G401 (cell line): ENCODE data around the gene GLRX5. TPM values are rescaled to one million over a fixed set of nuclear protein-coding genes. Genes with fewer than 3 reads are reported as not detected.
A peak's percentile ranks its signal among the peaks of the same experiment; 100 is the strongest.

Experiments used
- DNase-seq: peaks from one replicate; pipeline ENCODE4 v3.0.0-alpha.2; 2015; ENCODE audit warnings: low spot score
- in situ Hi-C: cut with HindIII; loops from 2 replicates; pipeline ENCODE4 v1.10.0; 2016; ENCODE audit warnings: low sequenced_read_pairs, mixed read lengths
- total RNA-seq: library from RNA; depleted of rRNA; stranded (reverse); fragments of >200 nt; shearing (Covaris generic); gene quantifications from 2 replicates; pipeline ENCODE4 v1.2.3, GENCODE V29; 2014; rRNA removed

The GLRX5 gene
- total RNA-seq: 104 and 105 TPM in 2 replicates

DNA sequence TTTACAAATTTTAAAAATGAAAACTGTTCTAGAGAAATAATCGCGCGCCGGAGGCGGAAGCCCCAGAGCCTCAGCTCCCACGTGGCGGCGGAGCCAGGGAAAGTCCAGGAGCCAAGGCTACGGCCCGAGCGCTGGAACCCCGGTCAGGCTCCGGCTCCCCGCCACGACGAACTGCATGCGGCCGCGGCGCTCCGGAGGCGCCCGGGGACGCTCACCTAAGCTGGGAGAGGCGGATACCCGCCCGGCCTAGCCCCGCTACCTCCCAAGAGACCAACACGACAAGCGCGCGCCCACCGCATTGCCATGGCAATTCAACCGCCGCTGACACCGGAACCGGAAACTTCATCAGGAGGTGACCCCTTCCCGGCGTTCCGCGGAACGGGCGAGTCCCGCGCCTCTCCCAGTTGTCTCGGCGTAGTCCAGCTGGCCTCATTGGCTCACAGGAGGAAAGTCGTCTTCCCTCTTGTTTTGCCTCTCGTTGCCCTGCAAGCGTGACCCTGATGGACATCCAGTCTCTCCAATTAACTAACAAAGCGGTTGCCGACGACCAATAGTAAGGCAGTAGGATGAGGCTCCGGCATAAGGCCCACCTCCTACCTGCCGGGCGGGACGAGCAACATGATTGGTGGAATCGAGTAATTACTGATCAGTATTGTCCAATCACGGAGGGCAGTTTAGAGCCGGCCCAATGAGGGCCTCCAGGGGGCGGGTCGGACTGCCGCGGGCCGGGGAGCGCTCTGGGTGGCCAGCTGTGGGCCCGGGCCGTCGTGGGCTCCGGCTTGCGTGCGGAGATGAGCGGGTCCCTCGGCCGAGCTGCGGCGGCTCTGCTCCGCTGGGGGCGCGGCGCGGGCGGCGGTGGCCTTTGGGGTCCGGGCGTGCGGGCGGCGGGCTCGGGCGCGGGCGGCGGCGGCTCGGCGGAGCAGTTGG, at the start of gene GLRX5:
Gene GLRX5, plus strand, starts transcription at position 752 of the 927 bp plus-strand sequence. Its CDS starts 40 bp downstream, at position 792.
- DNase-seq: peak; percentile 100
- in situ Hi-C loops: no loop called here

DNA sequence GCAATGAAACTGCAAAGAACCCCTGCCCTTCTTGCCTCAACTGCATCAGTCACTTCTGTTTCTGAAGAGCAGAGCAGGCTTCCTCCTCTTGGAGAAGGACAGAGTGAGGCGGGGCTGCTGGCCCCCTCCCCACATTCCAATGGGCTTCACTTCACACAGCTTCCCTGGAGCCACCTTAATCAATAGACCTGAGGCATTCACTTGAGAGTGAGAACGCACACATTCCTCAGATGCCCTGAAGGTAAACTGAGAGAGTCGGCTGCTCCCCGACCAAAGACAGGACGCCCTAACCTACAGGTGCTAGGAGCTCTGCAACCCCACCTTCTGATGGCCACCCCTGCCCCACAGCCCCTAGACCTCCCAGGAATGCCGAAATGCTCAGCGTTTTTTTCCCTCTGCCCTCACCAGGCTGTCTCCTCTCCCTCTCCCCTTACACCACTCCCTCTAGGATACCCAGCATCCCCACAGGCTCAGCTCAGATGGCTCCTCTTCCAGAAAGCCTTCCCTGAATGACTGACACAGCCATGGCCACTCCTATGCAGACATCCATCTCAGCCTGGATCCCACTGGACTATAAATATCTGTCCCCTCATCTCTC, 49.5 kb upstream of the GLRX5 start:
- no peak for DNase-seq
- in situ Hi-C loops: no loop called here

DNA sequence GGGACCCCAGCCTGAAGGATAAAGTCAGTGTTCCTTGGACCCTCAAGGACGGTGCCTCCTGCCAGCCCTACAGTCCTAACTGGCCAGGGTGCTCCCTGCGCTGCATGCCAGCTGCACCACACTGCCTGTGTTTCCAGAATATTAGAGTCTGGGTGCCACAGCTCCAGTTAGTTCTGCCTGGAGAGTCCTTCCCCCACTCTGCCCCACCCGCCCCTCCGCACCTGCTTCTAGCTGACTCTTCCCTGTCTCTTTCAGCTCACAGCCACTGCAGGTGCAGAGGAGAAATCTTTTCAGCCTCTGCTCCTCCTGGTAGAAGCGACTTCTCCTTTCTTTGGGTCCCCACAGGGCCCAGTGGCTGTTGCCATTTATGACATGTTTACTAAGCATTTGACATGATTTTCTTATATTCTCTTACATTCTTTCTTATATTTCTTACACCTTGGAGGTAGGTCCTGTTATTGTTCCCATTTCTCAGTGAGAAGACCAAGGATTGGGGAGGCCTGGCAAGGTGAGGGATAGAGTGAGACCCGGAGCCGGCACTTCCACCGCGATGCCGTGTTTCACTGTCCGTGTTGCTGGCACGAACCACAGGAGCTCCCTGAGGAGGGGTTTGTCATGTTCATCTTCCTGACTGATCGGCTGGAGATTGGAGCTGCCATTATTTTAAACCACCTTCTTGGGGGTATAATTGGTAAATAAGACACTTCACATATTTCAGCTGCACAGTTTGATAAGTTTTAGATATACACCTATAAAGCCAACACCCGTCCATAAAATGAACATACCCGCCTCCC, 47.8 kb upstream of the GLRX5 start:
- no peak for DNase-seq
- in situ Hi-C loops: no loop called here

DNA sequence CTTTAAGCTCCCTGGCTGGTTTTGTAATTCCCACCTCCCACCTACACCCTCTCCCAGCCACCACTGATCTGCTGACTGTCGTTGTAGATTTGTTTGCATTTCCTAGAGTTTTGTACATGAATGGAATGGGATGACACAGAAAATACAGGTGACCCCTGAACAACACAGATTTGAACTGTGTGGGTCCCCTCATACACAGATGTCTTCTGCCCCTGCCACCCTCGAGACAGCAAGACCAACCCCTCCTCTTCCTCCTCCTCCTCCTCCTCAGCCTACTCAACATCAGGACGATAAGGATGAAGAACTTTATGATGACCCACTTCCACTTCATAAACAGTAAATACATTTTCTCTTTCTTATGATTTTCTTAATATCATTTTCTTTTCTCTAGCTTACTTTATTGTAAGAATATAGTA, 47.2 kb upstream of the GLRX5 start:
- no peak for DNase-seq
- in situ Hi-C loops: no loop called here

DNA sequence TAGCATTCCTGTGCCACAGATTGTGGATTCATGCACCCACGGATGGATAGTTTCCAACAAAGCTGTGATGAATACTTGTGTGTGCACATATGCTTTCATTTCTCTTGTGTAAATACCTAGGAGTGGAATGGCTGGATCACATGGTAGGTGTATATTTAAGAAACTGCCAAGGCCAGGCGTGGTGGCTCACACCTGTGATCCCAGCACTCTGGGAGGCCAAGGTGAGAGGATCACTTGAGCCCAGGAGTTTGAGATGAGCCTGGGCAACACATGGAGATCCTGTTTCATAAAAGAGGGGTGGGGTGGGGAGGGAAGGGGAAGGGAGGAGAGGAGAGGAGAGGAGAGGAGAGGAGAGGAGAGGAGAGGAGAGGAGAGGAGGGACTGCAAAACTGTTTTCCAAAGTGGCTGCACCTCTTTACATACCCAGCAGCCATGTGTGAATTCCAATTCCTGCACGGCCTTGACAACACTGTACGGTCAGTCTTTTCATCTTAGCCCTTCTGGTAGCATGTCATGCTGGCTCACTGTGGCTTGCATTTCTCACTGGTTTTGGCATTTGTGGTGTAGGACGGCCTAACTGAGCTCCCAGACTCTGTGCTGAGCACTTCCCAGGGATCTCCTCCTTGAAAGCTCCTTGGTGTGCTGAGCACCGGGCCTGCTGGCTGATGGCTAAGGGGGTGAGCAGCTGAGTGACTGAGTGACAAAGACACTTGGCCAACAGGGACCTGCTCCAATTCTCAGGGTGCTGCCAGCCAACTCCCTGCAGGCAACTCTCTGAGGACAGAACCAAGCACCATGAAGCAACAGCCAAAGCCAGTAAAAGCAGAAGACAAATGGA, 46.3 kb upstream of the GLRX5 start:
- in situ Hi-C loops: no loop called here
- no peak for DNase-seq

DNA sequence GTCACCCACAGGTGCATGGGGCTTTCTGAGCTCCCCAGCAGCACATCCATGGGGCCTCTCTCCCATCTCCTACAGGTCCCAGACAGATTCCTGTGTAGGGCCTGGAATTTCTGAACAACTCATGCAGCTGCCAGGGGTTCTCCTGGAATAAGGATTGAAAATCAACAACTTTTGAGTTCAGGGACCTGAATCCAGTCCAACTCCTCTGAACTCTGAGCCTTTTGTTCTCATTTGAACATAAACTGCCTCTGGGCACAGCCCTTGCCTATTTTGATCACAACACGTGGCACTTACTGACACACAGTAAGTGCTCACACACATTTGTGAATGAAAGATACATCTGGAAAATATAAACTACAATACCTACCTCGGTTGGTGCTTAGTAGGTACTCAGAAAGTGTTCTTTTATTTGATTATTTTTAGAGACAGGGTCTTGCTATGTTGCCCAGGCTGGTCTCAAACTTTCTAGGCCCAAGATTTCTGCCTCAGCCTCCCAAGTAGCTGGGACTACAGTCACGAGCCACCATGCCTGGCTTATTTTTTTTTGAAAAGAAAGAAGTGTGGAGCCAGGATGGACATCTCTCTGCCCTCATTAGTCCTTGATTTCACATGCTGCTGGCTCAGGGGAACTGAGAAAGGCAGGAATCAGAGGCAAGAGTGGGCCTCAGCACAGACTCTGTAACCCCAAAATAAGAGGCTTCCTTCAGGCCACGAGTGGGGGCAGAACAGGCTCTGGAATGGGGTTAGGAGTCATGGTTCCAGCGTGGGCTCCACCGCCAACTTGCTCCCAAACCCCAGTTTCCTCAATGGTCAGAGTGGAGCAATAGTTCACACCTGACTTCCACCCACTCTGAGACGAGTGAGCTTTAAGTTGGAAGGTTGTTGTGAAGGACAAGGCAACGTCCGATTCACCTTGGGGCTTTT, 45.4 kb upstream of the GLRX5 start:
- DNase-seq: no peak
- in situ Hi-C loops: no loop called here

DNA sequence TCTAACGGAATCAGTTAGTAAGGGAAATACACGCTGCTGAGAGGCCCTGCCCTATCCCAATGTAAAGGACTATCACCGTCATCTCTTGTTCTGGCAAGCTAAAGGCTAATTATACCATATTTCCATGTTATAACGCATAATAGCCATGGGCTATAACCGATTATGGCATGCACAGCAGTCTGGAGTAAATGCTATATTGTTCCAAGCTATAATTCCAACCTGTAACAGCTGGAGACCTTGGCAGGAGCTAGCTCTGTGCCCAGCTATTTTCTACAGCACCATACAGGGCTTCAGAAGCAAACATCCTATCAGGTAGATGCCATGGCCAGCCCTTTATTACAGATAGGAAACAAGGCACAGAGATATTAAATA, 44.7 kb upstream of the GLRX5 start:
- in situ Hi-C loops: no loop called here
- no peak for DNase-seq

DNA sequence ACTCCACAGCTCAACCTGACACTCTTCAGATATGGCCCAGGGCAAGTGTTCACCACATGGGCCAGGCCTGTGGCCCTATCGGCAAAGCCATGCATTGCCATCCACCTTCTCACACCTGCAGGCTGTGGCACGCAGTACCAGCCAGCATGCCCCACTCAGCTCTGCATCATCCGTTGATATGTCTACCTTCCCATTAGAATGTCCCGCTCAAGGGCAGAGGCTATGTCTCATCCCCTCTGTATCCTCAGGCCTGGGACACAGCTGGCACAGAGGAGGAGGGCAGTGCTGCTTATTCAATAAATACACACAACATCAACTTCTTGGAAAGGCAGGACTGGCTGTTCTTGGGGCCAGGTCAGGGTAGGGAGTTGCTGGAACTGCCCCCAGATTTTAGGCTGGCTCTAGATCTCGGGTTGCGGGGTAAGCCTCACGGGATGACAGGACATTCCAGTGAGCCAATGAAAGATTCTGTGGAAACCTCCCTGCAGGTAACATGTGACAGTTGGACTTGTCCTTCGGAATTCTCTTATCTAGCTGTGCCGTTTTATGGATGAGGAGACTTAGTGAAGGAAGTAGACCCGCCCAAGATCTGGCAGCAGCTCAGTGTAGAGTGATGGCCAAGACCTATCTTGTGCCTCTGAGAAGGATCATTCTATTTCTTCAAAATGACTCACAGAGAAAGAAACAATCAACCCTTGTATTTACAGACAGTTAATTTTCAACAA, 44.0 kb upstream of the GLRX5 start:
- in situ Hi-C loops: no loop called here
- no peak for DNase-seq

DNA sequence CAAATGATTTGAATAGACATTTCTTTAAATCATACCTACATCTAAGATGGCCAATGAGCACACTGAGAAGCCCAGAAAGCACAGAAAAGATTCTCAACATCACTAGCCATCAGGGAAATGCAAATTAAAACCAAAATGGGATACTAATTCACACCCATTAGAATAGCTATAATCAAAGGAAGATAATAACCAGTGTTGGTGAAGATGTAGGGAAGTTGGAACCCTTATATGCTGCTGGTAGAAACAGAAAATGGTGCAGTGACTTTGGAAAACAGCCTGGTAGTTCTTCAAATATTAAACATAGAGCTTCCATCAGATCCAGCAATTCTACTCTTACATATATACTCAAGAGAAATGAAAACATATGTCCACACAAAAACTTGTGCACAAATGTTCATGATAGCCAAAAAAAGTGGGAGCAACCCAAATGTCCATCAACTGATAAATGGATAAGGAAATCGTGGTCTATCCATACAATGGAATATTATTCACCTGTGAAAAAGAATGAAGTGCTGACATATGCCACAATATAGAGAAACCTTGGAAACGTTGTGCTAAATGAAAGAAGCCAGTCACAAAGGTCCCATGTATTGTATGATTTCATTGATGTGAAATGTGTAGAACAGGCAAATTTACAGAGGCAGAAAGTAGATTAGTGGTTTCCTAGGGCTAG, 42.8 kb upstream of the GLRX5 start:
- no peak for DNase-seq
- in situ Hi-C loops: no loop called here

DNA sequence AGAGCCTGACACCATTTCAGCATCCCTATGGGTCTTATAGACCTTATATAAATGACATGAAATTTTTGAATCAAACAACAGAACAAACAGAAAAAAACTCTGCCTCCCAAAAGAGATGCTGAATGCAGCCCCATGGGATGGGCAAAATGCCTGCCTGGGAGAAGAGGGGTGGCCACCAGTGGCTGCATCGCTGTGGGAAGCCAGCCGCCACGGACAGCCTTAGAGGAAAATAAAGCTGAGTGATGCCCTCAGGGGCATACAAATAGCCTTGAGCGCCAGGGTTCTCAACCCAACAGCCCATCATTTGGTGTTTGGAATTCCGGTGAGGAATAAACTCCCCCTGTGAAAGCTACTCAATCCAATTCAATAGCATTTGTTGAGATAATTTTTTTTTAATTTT, 41.3 kb upstream of the GLRX5 start:
- in situ Hi-C loops: no loop called here
- no peak for DNase-seq

DNA sequence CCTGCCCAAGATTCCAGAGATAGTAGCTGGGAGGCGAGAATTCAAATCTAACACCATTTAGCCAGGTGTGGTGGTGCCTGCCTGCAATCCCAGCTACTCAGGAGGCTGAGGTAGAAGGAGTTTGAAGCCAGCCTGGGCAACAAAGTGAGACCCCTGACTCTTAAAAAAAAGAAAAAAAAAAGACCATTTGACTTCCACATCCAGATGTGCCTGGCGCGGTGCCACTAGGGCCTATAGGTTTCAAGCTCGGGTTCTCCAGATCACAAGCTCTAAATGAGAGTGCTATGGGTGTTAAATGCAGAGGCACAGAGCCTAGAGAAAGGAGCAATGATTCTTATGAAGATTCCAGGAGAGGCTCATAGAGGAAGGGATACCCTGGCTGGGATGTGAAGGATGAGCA, 40.9 kb upstream of the GLRX5 start:
- in situ Hi-C loops: no loop called here
- no peak for DNase-seq

DNA sequence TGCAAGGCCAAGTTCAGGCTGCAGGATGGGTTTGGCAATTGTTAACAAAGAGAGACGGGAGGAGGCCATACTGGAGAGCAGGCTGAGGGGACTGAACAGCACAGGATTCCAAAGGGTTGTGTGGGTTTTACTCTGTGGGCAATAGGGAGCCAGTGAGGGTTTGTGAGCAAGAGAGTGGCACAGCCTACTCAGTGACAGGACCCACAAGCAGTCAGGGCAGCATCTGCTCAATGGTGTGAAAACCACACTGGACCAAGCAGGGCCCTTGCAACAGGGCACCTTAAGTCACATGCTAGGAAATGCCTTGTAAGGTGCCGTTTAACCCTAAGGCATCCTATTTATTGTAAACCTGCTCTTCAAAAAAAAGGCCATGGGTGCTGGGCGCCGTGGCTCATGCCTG, 40.4 kb upstream of the GLRX5 start:
- DNase-seq: no peak
- in situ Hi-C loops: no loop called here

DNA sequence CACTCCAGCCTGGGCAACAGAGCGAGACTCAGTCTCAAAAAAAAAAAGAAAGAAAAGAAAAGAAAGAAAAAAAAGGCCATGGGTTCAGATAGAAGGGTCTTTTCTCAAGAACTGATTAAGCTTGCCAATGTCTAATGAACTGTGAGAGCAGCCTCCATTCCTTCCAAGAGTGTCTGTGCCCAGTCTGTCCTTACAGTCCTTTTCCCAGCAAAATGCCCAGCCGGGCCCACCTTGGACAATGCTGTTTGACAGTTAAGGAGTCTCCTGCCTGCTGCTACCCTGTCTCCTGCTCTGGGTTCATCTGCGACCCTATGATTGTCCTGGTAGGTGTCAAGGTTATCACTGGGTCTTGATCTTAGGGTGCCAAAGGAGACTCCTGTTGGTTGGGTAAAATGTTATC, 39.8 kb upstream of the GLRX5 start:
- in situ Hi-C loops: no loop called here
- no peak for DNase-seq

DNA sequence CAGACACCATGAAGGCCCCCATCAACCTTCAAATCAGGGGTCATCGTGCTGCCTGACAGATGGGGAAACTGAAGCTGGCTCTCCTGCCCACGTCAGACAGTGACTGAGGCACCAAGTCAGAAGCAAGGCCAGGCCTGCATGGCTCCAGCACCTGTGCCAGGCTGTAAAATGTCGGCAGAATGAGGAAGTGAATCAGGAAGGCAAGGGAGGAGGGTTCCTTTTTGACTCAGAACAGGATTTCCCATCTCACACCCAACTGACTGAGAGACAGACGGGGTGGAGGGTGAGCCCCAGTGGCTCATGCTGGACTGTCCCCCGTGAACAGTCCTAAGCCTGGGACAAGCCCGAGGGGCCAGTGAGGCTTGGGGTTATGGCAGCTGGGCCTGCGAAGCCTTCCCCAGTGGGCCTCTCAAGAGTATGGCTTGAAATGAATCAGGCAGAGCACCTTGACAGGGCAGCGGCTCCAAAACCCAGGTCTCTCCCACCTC, 39.3 kb upstream of the GLRX5 start:
- no peak for DNase-seq
- in situ Hi-C loops: no loop called here

DNA sequence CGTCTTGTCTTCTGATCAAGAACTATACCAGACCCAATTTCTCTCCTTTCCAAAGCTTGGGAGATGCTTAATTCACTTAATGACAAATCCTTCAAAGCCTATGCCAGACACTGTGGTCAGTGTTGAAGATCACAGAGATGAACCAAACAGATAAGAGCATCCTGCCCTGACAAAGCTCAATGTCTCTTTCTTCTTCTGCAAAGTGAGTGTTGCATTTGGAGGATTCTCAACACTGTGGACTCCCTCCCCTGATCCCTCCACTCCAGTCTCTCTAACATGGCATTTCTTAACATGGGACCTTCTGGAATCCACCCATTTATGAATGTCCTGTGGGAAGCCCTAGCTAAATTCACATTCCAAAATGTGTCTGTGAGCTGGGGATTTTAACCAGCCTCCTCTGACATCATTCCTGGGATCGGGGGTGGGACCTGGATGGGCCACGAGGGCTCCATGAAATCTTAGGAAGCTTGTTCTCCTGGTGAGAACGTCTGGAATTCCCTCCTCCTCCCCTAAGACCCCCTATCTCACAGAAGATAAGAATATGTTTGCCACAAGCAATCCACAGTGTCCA, 38.7 kb upstream of the GLRX5 start:
- in situ Hi-C loops: no loop called here
- no peak for DNase-seq

DNA sequence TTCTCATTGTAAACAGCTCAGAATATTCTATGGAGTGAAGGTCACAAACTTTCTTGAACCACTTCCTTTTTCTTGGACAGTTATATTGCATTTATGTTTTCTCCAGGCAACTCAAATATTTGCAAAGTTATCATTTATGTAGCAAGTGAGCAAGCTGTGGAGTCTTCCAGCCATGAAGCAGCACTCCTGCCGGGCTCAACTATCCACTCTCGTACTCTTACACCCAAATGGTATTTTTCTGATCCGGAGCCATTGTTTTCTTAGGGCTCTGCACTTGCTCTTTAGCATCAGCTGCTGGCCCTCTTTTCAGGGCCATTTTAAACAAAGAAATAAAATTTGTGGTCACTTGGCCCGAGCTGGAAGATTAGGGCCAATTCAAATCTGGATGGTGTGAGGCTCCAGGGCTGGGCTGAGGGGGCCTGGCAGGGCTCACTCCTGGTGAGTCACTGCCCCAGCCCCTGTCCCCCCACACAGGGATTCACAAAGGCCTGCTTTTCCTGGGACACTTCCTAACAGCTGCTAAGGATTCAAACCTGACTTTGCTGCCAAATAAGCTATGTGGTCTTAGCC, 38.1 kb upstream of the GLRX5 start:
- in situ Hi-C loops: no loop called here
- no peak for DNase-seq
